Measurements from ENCODE around the gene UACA.

The UACA gene

GRCh38 chr15:70802629-70803028, 39.3 kb upstream of the UACA start:
- TF ChIP-seq ELF4 (IDR thresholded peaks at IDR 0.05) = no peak
- TF ChIP-seq CTBP1 (IDR thresholded peaks at IDR 0.05; ENCODE audit: borderline replicate concordance) = no peak
- TF ChIP-seq ZNF384 (IDR thresholded peaks at IDR 0.05) = no peak
- TF ChIP-seq BHLHE40 (IDR thresholded peaks at IDR 0.05; ENCODE audit: borderline replicate concordance) = no peak
- TF ChIP-seq FOXK2 (IDR thresholded peaks at IDR 0.05) = no peak
- no peak for TF ChIP-seq SUZ12 (IDR thresholded peaks at IDR 0.05)
- no peak for TF ChIP-seq FOXM1 (IDR thresholded peaks at IDR 0.05; ENCODE audit: borderline replicate concordance)
- TF ChIP-seq ARNT (IDR thresholded peaks at IDR 0.05) = no peak
- no peak for TF ChIP-seq FOXA1 (IDR thresholded peaks at IDR 0.05)
- ChIA-PET CTCF (no interaction called here), POLR2A (no interaction called here)
- DNase-seq (ENCODE audit: extremely low spot score) = no peak

GRCh38 chr15:70801109-70801508, 37.8 kb upstream of the UACA start:
- ChIA-PET POLR2A (interaction anchor here (1.5 kb wide), 1 partner anchor 38 kb away, joined by 4 read pairs; the partner anchor contains the start of gene UACA), CTCF (interaction anchor here (0.6 kb wide), 1 partner anchor 231 kb away, joined by 3 read pairs; no protein-coding TSS in a partner anchor)
- TF ChIP-seq FOXA1 (IDR thresholded peaks at IDR 0.05) = no peak
- no peak for TF ChIP-seq ARNT (IDR thresholded peaks at IDR 0.05)
- no peak for TF ChIP-seq NFRKB (IDR thresholded peaks at IDR 0.05)
- no peak for TF ChIP-seq BHLHE40 (IDR thresholded peaks at IDR 0.05; ENCODE audit: borderline replicate concordance)
- no peak for TF ChIP-seq LEF1 (IDR thresholded peaks at IDR 0.05; ENCODE audit: borderline replicate concordance)
- no peak for TF ChIP-seq ZNF384 (IDR thresholded peaks at IDR 0.05)
- TF ChIP-seq SUZ12 (IDR thresholded peaks at IDR 0.05) = no peak
- TF ChIP-seq FOXK2 (IDR thresholded peaks at IDR 0.05) = no peak
- TF ChIP-seq SP1 (IDR thresholded peaks at IDR 0.05) = no peak
- TF ChIP-seq PKNOX1 (IDR thresholded peaks at IDR 0.05) = no peak
- no peak for DNase-seq (ENCODE audit: extremely low spot score)

- TF ChIP-seq SP1 (IDR thresholded peaks at IDR 0.05) = no peak
- TF ChIP-seq ARNT (IDR thresholded peaks at IDR 0.05) = no peak
- TF ChIP-seq L3MBTL2 (conservative IDR thresholded peaks at IDR 0.05) = no peak
- no peak for TF ChIP-seq FOXA1 (IDR thresholded peaks at IDR 0.05)
- TF ChIP-seq NFRKB (IDR thresholded peaks at IDR 0.05) = no peak
- no peak for TF ChIP-seq LEF1 (IDR thresholded peaks at IDR 0.05; ENCODE audit: borderline replicate concordance)
- no peak for TF ChIP-seq SUZ12 (IDR thresholded peaks at IDR 0.05)
- no peak for TF ChIP-seq FOXK2 (IDR thresholded peaks at IDR 0.05)
- no peak for TF ChIP-seq ELF4 (IDR thresholded peaks at IDR 0.05)
- no peak for TF ChIP-seq CTBP1 (IDR thresholded peaks at IDR 0.05; ENCODE audit: borderline replicate concordance)
- no peak for TF ChIP-seq HDGF (IDR thresholded peaks at IDR 0.05; ENCODE audit: borderline replicate concordance)
- no peak for TF ChIP-seq PKNOX1 (IDR thresholded peaks at IDR 0.05)
- TF ChIP-seq FOXM1 (IDR thresholded peaks at IDR 0.05; ENCODE audit: borderline replicate concordance) = no peak
- no peak for TF ChIP-seq BHLHE40 (IDR thresholded peaks at IDR 0.05; ENCODE audit: borderline replicate concordance)
- TF ChIP-seq ZNF384 (IDR thresholded peaks at IDR 0.05) = no peak
- no peak for TF ChIP-seq TARDBP (IDR thresholded peaks at IDR 0.05)
- no peak for DNase-seq (ENCODE audit: extremely low spot score)
- POLR2A ChIA-PET = interaction anchor here (1.5 kb wide), 1 partner anchor 36 kb away, joined by 4 read pairs; the partner anchor contains the start of gene UACA
- CTCF ChIA-PET = interaction anchor here (0.5 to 1.5 kb wide), 4 partner anchors 12 to 1947 kb away, joined by 3 to 8 read pairs (median 4); no protein-coding TSS in a partner anchor
Observed at GRCh38 chr15:70799667-70800450, 36.5 kb upstream of the UACA start.

- ChIA-PET POLR2A (no interaction called here), CTCF (interaction anchor here (0.6 kb wide), 1 partner anchor 459 kb away, joined by 3 read pairs; no protein-coding TSS in a partner anchor)
- DNase-seq (ENCODE audit: extremely low spot score) = no peak
- TF ChIP-seq L3MBTL2 (conservative IDR thresholded peaks at IDR 0.05) (no peak), FOXK2 (IDR thresholded peaks at IDR 0.05) (no peak), FOXA1 (IDR thresholded peaks at IDR 0.05) (no peak), FOXM1 (IDR thresholded peaks at IDR 0.05; ENCODE audit: borderline replicate concordance) (no peak), LEF1 (IDR thresholded peaks at IDR 0.05; ENCODE audit: borderline replicate concordance) (no peak), CTBP1 (IDR thresholded peaks at IDR 0.05; ENCODE audit: borderline replicate concordance) (no peak)
Observed at GRCh38 chr15:70797464-70797863, 34.1 kb upstream of the UACA start.

GRCh38 chr15:70796516-70797310, 33.4 kb upstream of the UACA start:
- ChIA-PET CTCF (interaction anchor here (0.6 kb wide), 1 partner anchor 460 kb away, joined by 3 read pairs; no protein-coding TSS in a partner anchor), POLR2A (no interaction called here)
- DNase-seq (ENCODE audit: extremely low spot score) = no peak
- TF ChIP-seq LEF1 (IDR thresholded peaks at IDR 0.05; ENCODE audit: borderline replicate concordance) (no peak), SP1 (IDR thresholded peaks at IDR 0.05) (no peak), PKNOX1 (IDR thresholded peaks at IDR 0.05) (no peak), HDGF (IDR thresholded peaks at IDR 0.05; ENCODE audit: borderline replicate concordance) (no peak)

GRCh38 chr15:70795311-70795665, 31.9 kb upstream of the UACA start:
- no peak for DNase-seq (ENCODE audit: extremely low spot score)
- TF ChIP-seq TARDBP (IDR thresholded peaks at IDR 0.05) (no peak), FOXM1 (IDR thresholded peaks at IDR 0.05; ENCODE audit: borderline replicate concordance) (no peak), SUZ12 (IDR thresholded peaks at IDR 0.05) (no peak), LEF1 (IDR thresholded peaks at IDR 0.05; ENCODE audit: borderline replicate concordance) (no peak), SP1 (IDR thresholded peaks at IDR 0.05) (no peak), HDGF (IDR thresholded peaks at IDR 0.05; ENCODE audit: borderline replicate concordance) (no peak), NFRKB (IDR thresholded peaks at IDR 0.05) (no peak), FOXA1 (IDR thresholded peaks at IDR 0.05) (no peak), ZNF384 (IDR thresholded peaks at IDR 0.05) (no peak), ELF4 (IDR thresholded peaks at IDR 0.05) (no peak)
- ChIA-PET CTCF (interaction anchor here (1.0 kb wide), 2 partner anchors 16 to 17 kb away, joined by 3 read pairs; no protein-coding TSS in a partner anchor), POLR2A (no interaction called here)

All from HEK293T (cell line).